ENCODE results near the gene CTNNA2. TPM values are rescaled to one million over a fixed set of nuclear protein-coding genes. Genes with fewer than 3 reads are reported as not detected.

The CTNNA2 gene
- total and polyA plus RNA-seq, 2 of the 8 experiments (the other 6 are each of a cell fraction or from before 2014, with no cell fraction given) = 3.9 to 9.0 TPM

DNA sequence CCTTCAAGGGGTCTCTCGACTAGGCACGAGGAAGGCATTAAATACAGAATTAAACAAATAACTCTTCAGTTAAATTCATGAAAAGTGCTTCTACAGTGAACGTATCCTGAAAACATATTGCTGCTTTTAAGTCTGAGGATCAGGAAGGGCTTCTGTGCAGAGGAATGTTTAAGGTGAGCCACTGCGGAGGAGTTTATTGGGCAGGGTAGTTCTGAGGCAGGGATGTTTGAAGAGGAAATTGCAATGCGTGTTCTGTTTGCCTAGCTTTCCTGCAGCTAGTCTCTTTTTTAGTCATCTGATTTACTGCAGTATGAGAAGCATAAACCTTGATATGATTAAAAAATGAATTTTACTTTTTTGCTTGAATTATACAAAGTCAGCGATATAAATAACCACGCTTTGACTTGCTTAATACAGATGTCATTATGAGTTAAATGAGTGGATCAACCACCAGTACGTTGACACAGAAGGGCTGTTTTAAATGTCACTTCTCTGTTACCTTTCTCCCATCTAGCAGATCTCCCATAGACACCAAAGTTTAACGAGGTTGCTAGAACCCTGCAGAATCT lies 98.7 kb downstream of the CTNNA2 start:
- Histone ChIP-seq H3K27ac (ENCODE audit: low read depth, low read length) (no peak overlapping the region), H3K56ac (replicated peaks; ENCODE audit: insufficient read length, low read depth, low read length) (no peak overlapping the region), H2BK20ac (ENCODE audit: low read length) (no peak overlapping the region), H3K27me3 (replicated peaks in 1 of 4; ENCODE audit: control insufficient read depth in 3 of 4, extremely low read depth in 1 of 4, insufficient read depth in 3 of 4, low read length in 3 of 4) (no peaks in the 10 kb centered on the region), H3K9me3 (ENCODE audit: insufficient read depth in 2 of 2, low read depth in 1 of 2, low read length in 1 of 2) (no peaks in the 10 kb centered on the region), H2AFZ (ENCODE audit: low read length) (no peak overlapping the region), H3K18ac (ENCODE audit: extremely low read depth, low read length) (no peak overlapping the region), H3K14ac (ENCODE audit: insufficient read length) (no peak overlapping the region), H4K5ac (ENCODE audit: insufficient read length, low read depth, low read length) (no peak overlapping the region), H3K79me2 (ENCODE audit: control insufficient read depth in 1 of 2, insufficient read depth in 2 of 2, low read length in 2 of 2) (no peaks in the 10 kb centered on the region), H3K79me1 (ENCODE audit: low read depth, low read length) (no peaks in the 10 kb centered on the region), H3K4me1 (replicated peaks in 1 of 4; ENCODE audit: control insufficient read depth in 3 of 4, insufficient read depth in 4 of 4, low read length in 3 of 4) (no peaks in the 10 kb centered on the region), H3K36me3 (ENCODE audit: control insufficient read depth in 2 of 4, insufficient read depth in 4 of 4, low read length in 3 of 4) (no peaks in the 10 kb centered on the region), H4K20me1 (replicated peaks in 1 of 2; ENCODE audit: control insufficient read depth in 1 of 2, insufficient read depth in 2 of 2, low read length in 2 of 2) (no peaks in the 10 kb centered on the region), H3K4ac (replicated peaks; ENCODE audit: insufficient read length, low read depth, low read length) (no peak overlapping the region), H2BK120ac (replicated peaks; ENCODE audit: low read depth, low read length) (no peak overlapping the region), H3K4me2 (ENCODE audit: insufficient read depth in 1 of 2, low read depth in 2 of 2, low read length in 2 of 2) (no peak overlapping the region), H4K91ac (replicated peaks; ENCODE audit: insufficient read length, low read length) (no peak overlapping the region), H2BK12ac (ENCODE audit: low read depth, low read length) (no peak overlapping the region), H2BK5ac (ENCODE audit: low read depth, low read length) (no peak overlapping the region), H3K23me2 (ENCODE audit: low read depth, low read length) (no peaks in the 10 kb centered on the region; the same call in 1 of the 2 replicates), H3K9ac (replicated peaks in 1 of 4; ENCODE audit: extremely low read depth in 1 of 4, low read depth in 3 of 4, low read length in 3 of 4) (no peak overlapping the region), H2AK5ac (ENCODE audit: low read depth, low read length) (no peak overlapping the region), H3K4me3 (ENCODE audit: extremely low read depth in 1 of 4, insufficient read depth in 2 of 4, low read depth in 3 of 4, low read length in 4 of 4) (no peak overlapping the region), H3K23ac (ENCODE audit: insufficient read length) (no peak overlapping the region), H2BK15ac (ENCODE audit: low read length) (no peak overlapping the region), H4K8ac (ENCODE audit: extremely low read depth, insufficient read depth, low read length) (no peak overlapping the region)
- ChIA-PET POLR2A (ENCODE audit: partially characterized antibody) (no interaction called here), CTCF (ENCODE audit: partially characterized antibody) (no interaction called here)
- 88% methylated on average over 9 of the region's 9 CpGs; no CpG with 5 or more reads in 1 of the 2 experiments for WGBS, 2 experiments (ENCODE audit: extremely low coverage in 1 of 2, insufficient coverage in 1 of 2, insufficient read length in 1 of 2, insufficient replicate concordance in 2 of 2, low coverage in 1 of 2, low lambda C conversion rate in 2 of 2, missing lambda C conversion rate in 1 of 2)
- FAIRE-seq = no peak
- no peak for DNase-seq (ENCODE audit: low read depth in 1 of 2, low spot score in 2 of 2)
- TF ChIP-seq KDM4A (IDR thresholded peaks at IDR 0.05; ENCODE audit: low read depth, low read length, severe bottlenecking) (no peak), CHD2 (IDR thresholded peaks at IDR 0.05; ENCODE audit: low read length) (no peak), RNF2 (IDR thresholded peaks at IDR 0.05; ENCODE audit: borderline replicate concordance, low read depth, low read length, missing control alignments, poor library complexity, severe bottlenecking) (no peak), RAD21 (IDR thresholded peaks at IDR 0.05 in 1 of 2, conservative IDR thresholded peaks at IDR 0.05 in 1 of 2; ENCODE audit: low read depth in 2 of 2, low read length in 2 of 2) (no peak), SP2 (IDR thresholded peaks at IDR 0.05; ENCODE audit: low read length) (no peak), CBX8 (IDR thresholded peaks at IDR 0.05; ENCODE audit: borderline replicate concordance, low read depth, low read length) (no peak), SIN3A (conservative IDR thresholded peaks at IDR 0.05 in 1 of 2, IDR thresholded peaks at IDR 0.05 in 1 of 2; ENCODE audit: low read depth in 1 of 2, low read length in 2 of 2) (no peak), KDM5A (IDR thresholded peaks at IDR 0.05; ENCODE audit: low read length) (no peak), ATF2 (IDR thresholded peaks at IDR 0.05; ENCODE audit: low read length) (no peak), POU5F1 (IDR thresholded peaks at IDR 0.05; ENCODE audit: low read depth, low read length) (no peak), RFX5 (IDR thresholded peaks at IDR 0.05; ENCODE audit: borderline replicate concordance, low read depth, low read length) (no peak)

All from H1 (cell line).